ENCODE data around the gene UBR3. TPM values are rescaled to one million over a fixed set of nuclear protein-coding genes. Genes with fewer than 3 reads are reported as not detected.
"Not testable (repeated sequence)": the region's sequence is repeated elsewhere in the genome, so short reads cannot be mapped to it uniquely, and the experiment has no call there.

The UBR3 gene
- total RNA-seq, 1 experiment from 2014 or later = 25.0 TPM

- Histone ChIP-seq H3K4me1 (replicated peaks) (no peaks in the 10 kb centered on the region), H3K36me3 (no peaks in the 10 kb centered on the region), H3K27me3 (replicated peaks) (no peaks in the 10 kb centered on the region), H3K4me3 (no peak overlapping the region), H3K27ac (no peak overlapping the region), H3K9me3 (replicated peaks) (no peaks in the 10 kb centered on the region)
- DNase-seq (ENCODE audit: low read depth in 1 of 2, low spot score in 2 of 2) = no peak
Observed at GRCh38 chr2:169867579-169867978, 40.3 kb downstream of the UBR3 start.

- H3K36me3 ChIP-seq = no peaks in the 10 kb centered on the region
- no peak for DNase-seq (ENCODE audit: low read depth in 1 of 2, low spot score in 2 of 2)
- no peak overlapping the region for H3K27ac ChIP-seq
- H3K27me3 ChIP-seq (replicated peaks) = no peaks in the 10 kb centered on the region
- H3K4me1 ChIP-seq (replicated peaks) = no peaks in the 10 kb centered on the region
- H3K9me3 ChIP-seq (replicated peaks) = no peaks in the 10 kb centered on the region
- H3K4me3 ChIP-seq = no peak overlapping the region
Observed at GRCh38 chr2:169868951-169869350, 41.7 kb downstream of the UBR3 start.

GRCh38 chr2:169871369-169871768, 44.1 kb downstream of the UBR3 start:
- H3K27ac ChIP-seq; DNase-seq (ENCODE audit: low read depth in 1 of 2, low spot score in 2 of 2); H3K9me3 ChIP-seq (replicated peaks); H3K36me3 ChIP-seq; H3K4me1 ChIP-seq (replicated peaks); H3K27me3 ChIP-seq (replicated peaks); H3K4me3 ChIP-seq: not testable (repeated sequence)

- Histone ChIP-seq H3K4me1 (replicated peaks) (no peaks in the 10 kb centered on the region), H3K27me3 (replicated peaks) (no peaks in the 10 kb centered on the region), H3K4me3 (no peak overlapping the region), H3K9me3 (replicated peaks) (no peaks in the 10 kb centered on the region), H3K27ac (no peak overlapping the region), H3K36me3 (peaks cover 3% of the 10 kb centered on the region)
- no peak for DNase-seq (ENCODE audit: low read depth in 1 of 2, low spot score in 2 of 2)
Observed at GRCh38 chr2:169871994-169872393, 44.7 kb downstream of the UBR3 start.

GRCh38 chr2:169877398-169877797, 50.1 kb downstream of the UBR3 start:
- H3K27me3 ChIP-seq (replicated peaks) = no peaks in the 10 kb centered on the region
- H3K36me3 ChIP-seq = peaks cover 3% of the 10 kb centered on the region
- H3K27ac ChIP-seq = no peak overlapping the region
- no peak for DNase-seq (ENCODE audit: low read depth in 1 of 2, low spot score in 2 of 2)
- peaks cover 7% of the 10 kb centered on the region for H3K4me1 ChIP-seq (replicated peaks)
- H3K4me3 ChIP-seq = no peak overlapping the region
- H3K9me3 ChIP-seq (replicated peaks) = no peaks in the 10 kb centered on the region

- no peak overlapping the region for H3K27ac ChIP-seq
- no peaks in the 10 kb centered on the region for H3K4me1 ChIP-seq (replicated peaks)
- peaks cover 11% of the 10 kb centered on the region; the same call in 1 of the 2 replicates for H3K36me3 ChIP-seq
- DNase-seq (ENCODE audit: low read depth in 1 of 2, low spot score in 2 of 2) = no peak
- no peaks in the 10 kb centered on the region for H3K9me3 ChIP-seq (replicated peaks)
- no peak overlapping the region for H3K4me3 ChIP-seq
- H3K27me3 ChIP-seq (replicated peaks) = no peaks in the 10 kb centered on the region
Observed at GRCh38 chr2:169887120-169887519, 59.9 kb downstream of the UBR3 start.

- Histone ChIP-seq H3K4me3 (no peak overlapping the region), H3K4me1 (replicated peaks) (no peaks in the 10 kb centered on the region), H3K9me3 (replicated peaks) (no peaks in the 10 kb centered on the region), H3K27ac (no peak overlapping the region), H3K27me3 (replicated peaks) (no peaks in the 10 kb centered on the region), H3K36me3 (0 out of 2 replicates have a peak, but pooled peaks cover 4% of the 10 kb centered on the region)
- DNase-seq (ENCODE audit: low read depth in 1 of 2, low spot score in 2 of 2) = peak in 1 of 2 experiments; percentile 12
Observed at GRCh38 chr2:169891593-169892298, 64.5 kb downstream of the UBR3 start.

GRCh38 chr2:169892951-169893350, 65.7 kb downstream of the UBR3 start:
- H3K9me3 ChIP-seq (replicated peaks) = no peaks in the 10 kb centered on the region
- no peak for DNase-seq (ENCODE audit: low read depth in 1 of 2, low spot score in 2 of 2)
- no peaks in the 10 kb centered on the region for H3K4me1 ChIP-seq (replicated peaks)
- no peaks in the 10 kb centered on the region for H3K27me3 ChIP-seq (replicated peaks)
- no peak overlapping the region for H3K4me3 ChIP-seq
- 0 out of 2 replicates have a peak, but pooled peaks cover 5% of the 10 kb centered on the region for H3K36me3 ChIP-seq
- no peak overlapping the region for H3K27ac ChIP-seq

GRCh38 chr2:169895294-169895985, 68.2 kb downstream of the UBR3 start:
- DNase-seq (ENCODE audit: low read depth in 1 of 2, low spot score in 2 of 2) = no peak
- Histone ChIP-seq H3K27me3 (replicated peaks) (no peaks in the 10 kb centered on the region), H3K27ac (no peak overlapping the region), H3K9me3 (replicated peaks) (no peaks in the 10 kb centered on the region), H3K4me1 (replicated peaks) (peaks cover 3% of the 10 kb centered on the region; the same call in 1 of the 2 replicates), H3K4me3 (no peak overlapping the region), H3K36me3 (0 out of 2 replicates have a peak, but pooled peaks cover 7% of the 10 kb centered on the region)

- no peak overlapping the region for H3K27ac ChIP-seq
- H3K4me1 ChIP-seq (replicated peaks) = peaks cover 4% of the 10 kb centered on the region; the same call in 1 of the 2 replicates
- no peak overlapping the region for H3K4me3 ChIP-seq
- H3K36me3 ChIP-seq = peaks cover 8% of the 10 kb centered on the region; the same call in 1 of the 2 replicates
- DNase-seq (ENCODE audit: low read depth in 1 of 2, low spot score in 2 of 2) = no peak
- no peaks in the 10 kb centered on the region for H3K9me3 ChIP-seq (replicated peaks)
- H3K27me3 ChIP-seq (replicated peaks) = no peaks in the 10 kb centered on the region
Observed at GRCh38 chr2:169897834-169898233, 70.6 kb downstream of the UBR3 start.

GRCh38 chr2:169900103-169900502, 72.8 kb downstream of the UBR3 start:
- not testable (repeated sequence) for H3K9me3 ChIP-seq (replicated peaks); H3K27ac ChIP-seq; H3K4me1 ChIP-seq (replicated peaks); H3K27me3 ChIP-seq (replicated peaks); DNase-seq (ENCODE audit: low read depth in 1 of 2, low spot score in 2 of 2); H3K4me3 ChIP-seq; H3K36me3 ChIP-seq

- Histone ChIP-seq H3K27ac (no peak overlapping the region), H3K27me3 (replicated peaks) (no peaks in the 10 kb centered on the region), H3K36me3 (peaks cover 11% of the 10 kb centered on the region), H3K9me3 (replicated peaks) (no peaks in the 10 kb centered on the region), H3K4me1 (replicated peaks) (peaks cover 4% of the 10 kb centered on the region; the same call in 1 of the 2 replicates), H3K4me3 (no peak overlapping the region)
- DNase-seq (ENCODE audit: low read depth in 1 of 2, low spot score in 2 of 2) = peak in 1 of 2 experiments; percentile 44
Observed at GRCh38 chr2:169900686-169901085, 73.4 kb downstream of the UBR3 start.

- H3K36me3 ChIP-seq = peaks cover 14% of the 10 kb centered on the region
Observed at GRCh38 chr2:169906731-169907130, 79.5 kb downstream of the UBR3 start.

GRCh38 chr2:169909376-169909775, 82.1 kb downstream of the UBR3 start:
- Histone ChIP-seq H3K27me3 (replicated peaks) (no peaks in the 10 kb centered on the region), H3K4me3 (no peak overlapping the region)
- no peak for DNase-seq (ENCODE audit: low read depth in 1 of 2, low spot score in 2 of 2)

More at GRCh38 chr2:169906731-169907130, 79.5 kb downstream of the UBR3 start:
- H3K4me1 ChIP-seq (replicated peaks) = no peaks in the 10 kb centered on the region
- no peak overlapping the region for H3K4me3 ChIP-seq
- no peaks in the 10 kb centered on the region for H3K9me3 ChIP-seq (replicated peaks)
- no peak overlapping the region for H3K27ac ChIP-seq
- DNase-seq (ENCODE audit: low read depth in 1 of 2, low spot score in 2 of 2) = no peak
- no peaks in the 10 kb centered on the region for H3K27me3 ChIP-seq (replicated peaks)

More at GRCh38 chr2:169909376-169909775, 82.1 kb downstream of the UBR3 start:
- no peaks in the 10 kb centered on the region for H3K9me3 ChIP-seq (replicated peaks)
- H3K36me3 ChIP-seq = peaks cover 10% of the 10 kb centered on the region
- no peaks in the 10 kb centered on the region for H3K4me1 ChIP-seq (replicated peaks)
- no peak overlapping the region for H3K27ac ChIP-seq
